ENCODE results near the gene TP53I11.

The TP53I11 gene

DNA sequence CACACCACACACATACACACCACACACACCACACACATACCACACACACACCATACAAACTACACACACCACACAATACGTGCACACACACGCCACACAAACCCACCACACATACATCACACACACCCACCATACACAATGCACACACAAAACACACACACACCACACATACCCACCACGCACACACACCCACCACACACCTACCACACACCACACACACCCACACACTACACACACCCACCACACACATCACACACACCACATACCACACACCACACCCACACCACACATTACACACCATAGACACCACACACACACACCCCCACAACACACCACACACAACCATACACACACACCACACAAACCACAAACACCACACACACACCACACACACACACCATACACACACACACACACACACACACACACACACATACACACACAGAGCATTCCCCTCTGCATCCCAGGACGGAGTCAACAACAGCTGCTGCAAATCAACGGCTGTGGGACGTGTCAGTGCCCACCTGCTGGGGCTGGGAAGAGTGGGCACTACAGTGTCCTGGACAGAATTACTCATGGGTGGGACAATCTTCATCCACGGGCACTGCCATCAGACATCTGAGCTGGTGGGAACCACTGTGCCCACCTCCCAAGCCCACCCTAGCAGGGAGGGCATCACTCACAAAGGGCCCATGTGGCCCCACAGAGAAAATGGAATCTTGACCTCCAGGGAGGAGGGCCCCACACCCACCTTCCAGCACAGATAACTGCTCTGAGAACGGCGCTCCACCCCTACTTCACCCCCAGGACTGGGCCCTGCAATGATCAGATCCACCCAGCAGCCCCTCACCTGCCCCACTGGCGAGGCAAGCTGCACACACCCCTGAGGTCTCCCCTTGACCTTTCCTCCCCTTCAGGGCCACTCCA, 8.4 kb downstream of the TP53I11 start:
- TF ChIP-seq, protein P1, sequence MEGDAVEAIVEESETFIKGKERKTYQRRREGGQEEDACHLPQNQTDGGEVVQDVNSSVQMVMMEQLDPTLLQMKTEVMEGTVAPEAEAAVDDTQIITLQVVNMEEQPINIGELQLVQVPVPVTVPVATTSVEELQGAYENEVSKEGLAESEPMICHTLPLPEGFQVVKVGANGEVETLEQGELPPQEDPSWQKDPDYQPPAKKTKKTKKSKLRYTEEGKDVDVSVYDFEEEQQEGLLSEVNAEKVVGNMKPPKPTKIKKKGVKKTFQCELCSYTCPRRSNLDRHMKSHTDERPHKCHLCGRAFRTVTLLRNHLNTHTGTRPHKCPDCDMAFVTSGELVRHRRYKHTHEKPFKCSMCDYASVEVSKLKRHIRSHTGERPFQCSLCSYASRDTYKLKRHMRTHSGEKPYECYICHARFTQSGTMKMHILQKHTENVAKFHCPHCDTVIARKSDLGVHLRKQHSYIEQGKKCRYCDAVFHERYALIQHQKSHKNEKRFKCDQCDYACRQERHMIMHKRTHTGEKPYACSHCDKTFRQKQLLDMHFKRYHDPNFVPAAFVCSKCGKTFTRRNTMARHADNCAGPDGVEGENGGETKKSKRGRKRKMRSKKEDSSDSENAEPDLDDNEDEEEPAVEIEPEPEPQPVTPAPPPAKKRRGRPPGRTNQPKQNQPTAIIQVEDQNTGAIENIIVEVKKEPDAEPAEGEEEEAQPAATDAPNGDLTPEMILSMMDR (IDR thresholded peaks at IDR 0.05; ENCODE audit: low read depth, low read length), result no peak
- H3K4me3 ChIP-seq (replicated peaks in 1 of 2; ENCODE audit: low read depth in 2 of 2, low read length in 2 of 2), result no peak overlapping the region
- no peak for DNase-seq (ENCODE audit: low read depth in 2 of 2)

GRCh38 chr11:44941259-44942021, 9.2 kb downstream of the TP53I11 start:
- TF ChIP-seq, protein P1 (IDR thresholded peaks at IDR 0.05; ENCODE audit: low read depth, low read length), result no peak
- H3K4me3 ChIP-seq (replicated peaks in 1 of 2; ENCODE audit: low read depth in 2 of 2, low read length in 2 of 2), result no peak overlapping the region
- no peak for DNase-seq (ENCODE audit: low read depth in 2 of 2)

GRCh38 chr11:44940835-44941234, 9.8 kb downstream of the TP53I11 start:
- no peak for DNase-seq (ENCODE audit: low read depth in 2 of 2)
- TF ChIP-seq, protein P1 (IDR thresholded peaks at IDR 0.05; ENCODE audit: low read depth, low read length), result no peak
- H3K4me3 ChIP-seq (replicated peaks in 1 of 2; ENCODE audit: low read depth in 2 of 2, low read length in 2 of 2), result no peak overlapping the region

- TF ChIP-seq, protein P1 (IDR thresholded peaks at IDR 0.05; ENCODE audit: low read depth, low read length), result no peak
- no peak for DNase-seq (ENCODE audit: low read depth in 2 of 2)
- H3K4me3 ChIP-seq (replicated peaks in 1 of 2; ENCODE audit: low read depth in 2 of 2, low read length in 2 of 2), result no peak overlapping the region
Observed at GRCh38 chr11:44940404-44940803, 10.3 kb downstream of the TP53I11 start.

DNA sequence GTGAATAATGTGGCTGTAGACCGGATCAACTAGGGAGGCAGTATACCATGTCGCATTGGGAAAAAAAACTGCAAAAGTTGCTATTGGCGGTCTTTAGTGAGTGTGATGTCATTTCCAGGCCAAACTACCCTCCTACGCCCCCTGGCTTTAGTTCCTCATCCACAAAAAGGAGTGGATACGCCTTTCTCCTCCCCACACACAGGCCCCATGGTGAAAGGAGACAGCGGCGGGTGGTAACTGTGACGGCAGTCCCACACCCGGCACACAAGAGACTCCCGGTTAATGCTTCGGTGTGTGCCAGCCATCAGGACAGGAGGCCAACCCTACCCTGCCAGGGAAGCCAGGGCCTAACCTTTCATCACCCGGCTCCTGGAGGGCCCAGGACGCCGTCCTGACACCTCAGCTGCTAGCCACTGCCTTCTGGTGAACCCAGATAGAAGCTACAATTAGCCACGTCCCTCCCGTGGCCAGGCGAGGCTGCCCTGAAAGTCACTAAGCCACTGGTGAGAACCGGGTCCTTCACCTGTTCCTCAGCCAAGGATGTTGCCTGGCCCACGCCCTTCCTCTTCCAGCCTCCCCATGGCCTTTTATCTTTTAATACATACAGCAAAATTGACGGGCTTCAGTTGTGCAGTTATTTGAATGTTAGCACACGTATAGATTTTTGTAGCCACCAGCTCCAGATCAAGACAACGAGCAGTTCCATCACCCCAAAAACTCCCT, 10.8 kb downstream of the TP53I11 start:
- H3K4me3 ChIP-seq (replicated peaks in 1 of 2; ENCODE audit: low read depth in 2 of 2, low read length in 2 of 2), result no peak overlapping the region
- TF ChIP-seq, protein P1 (IDR thresholded peaks at IDR 0.05; ENCODE audit: low read depth, low read length), result peak; percentile 22
- peak in 1 of 2 donors; percentile 42 for DNase-seq (ENCODE audit: low read depth in 2 of 2)

- TF ChIP-seq, protein P1 (IDR thresholded peaks at IDR 0.05; ENCODE audit: low read depth, low read length), result no peak
- no peak for DNase-seq (ENCODE audit: low read depth in 2 of 2)
- H3K4me3 ChIP-seq (replicated peaks in 1 of 2; ENCODE audit: low read depth in 2 of 2, low read length in 2 of 2), result no peak overlapping the region
Observed at GRCh38 chr11:44938066-44938691, 12.5 kb downstream of the TP53I11 start.
